Stimulated activated CD4-positive, alpha-beta T cell treated with anti-CD3 and anti-CD28 coated beads, Interleukin-1b, Interleukin-23, amount 100 ng/mL, for 4 hours (primary cell): ENCODE results near the gene ABCG1.

Source experiments
- DNase-seq, 2 donors: peaks; one replicate each; pipeline ENCODE4 v3.0.0-alpha.2; 2020; ENCODE audit warnings: low read depth in 2 of 2

Gene ABCG1

DNA sequence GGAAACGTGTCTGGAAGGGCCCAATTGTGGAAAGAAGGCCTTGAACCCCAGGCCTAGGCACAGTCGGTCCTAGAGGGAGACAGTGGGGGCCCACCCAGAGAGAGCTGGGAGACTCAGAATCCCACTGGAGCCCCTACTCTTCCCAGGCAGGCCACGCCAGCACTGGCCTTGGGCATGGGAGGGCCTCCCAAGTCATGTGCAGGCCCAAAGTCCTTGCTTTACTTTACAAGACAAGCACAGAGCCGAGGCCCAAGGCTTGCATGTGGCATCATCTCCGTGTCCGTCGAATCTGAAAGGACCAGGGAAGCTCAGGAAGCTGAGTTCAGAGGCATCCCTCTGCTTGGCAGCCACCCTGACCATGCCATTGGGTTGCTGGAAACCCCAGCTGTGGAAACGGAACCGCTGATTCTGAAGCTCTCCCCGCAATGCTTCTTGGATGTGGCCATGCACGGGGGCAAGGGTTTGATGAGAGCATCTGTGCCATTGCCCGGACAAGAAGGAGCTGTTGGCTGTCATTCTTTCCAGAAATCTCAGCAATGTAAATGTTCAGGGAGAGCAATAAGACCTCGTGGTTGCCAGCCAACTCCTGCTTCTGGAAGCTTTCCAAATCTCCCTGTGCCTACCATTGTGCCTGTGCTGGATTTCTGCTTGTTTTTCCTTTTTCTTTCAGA lies 32.8 kb downstream of the ABCG1 start:
- no peak for DNase-seq

DNA sequence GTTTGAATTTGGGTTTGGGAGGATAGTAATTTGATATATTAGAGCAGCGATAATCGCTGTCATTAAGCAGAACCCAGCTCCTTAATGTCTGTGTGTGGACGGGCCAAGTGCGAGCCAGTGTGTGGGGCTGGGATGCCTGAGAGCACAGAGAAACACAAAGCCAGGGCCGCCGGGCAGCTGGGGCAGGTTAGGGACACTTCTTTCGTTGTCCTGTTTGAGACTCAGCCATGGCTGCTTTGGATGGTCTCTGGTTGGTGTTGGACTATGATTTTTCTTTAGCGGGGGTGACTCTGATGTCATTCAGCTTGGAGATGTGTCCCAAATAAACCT lies 33.4 kb downstream of the ABCG1 start:
- no peak for DNase-seq

DNA sequence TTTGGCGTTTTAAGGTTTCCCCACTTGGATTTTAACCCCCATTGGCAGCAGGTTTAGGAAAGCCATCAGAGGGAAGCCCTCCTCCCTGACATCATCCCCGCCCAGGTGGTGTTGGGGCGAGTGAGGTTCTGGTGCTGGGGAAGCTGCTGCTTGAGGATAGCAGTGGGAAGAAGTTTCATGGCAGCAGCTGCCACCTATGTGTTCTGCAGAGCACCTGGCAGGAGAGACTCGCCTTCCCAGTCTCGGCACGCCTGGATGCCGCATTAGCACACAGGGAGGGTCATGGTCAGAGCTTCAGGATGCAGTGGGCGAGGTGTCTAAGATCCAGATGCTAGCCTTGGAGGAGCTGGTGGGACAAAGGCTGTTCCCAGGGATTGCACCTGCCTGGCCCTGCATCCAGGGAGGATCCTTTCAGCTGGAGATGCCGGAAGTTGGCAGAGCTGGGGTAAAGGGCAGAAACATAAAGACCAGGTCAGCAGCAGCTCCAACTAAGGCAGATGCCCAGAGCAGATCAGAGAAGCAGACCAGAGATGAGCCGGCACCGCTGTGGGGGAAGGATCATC lies 33.9 kb downstream of the ABCG1 start:
- DNase-seq, result no peak

DNA sequence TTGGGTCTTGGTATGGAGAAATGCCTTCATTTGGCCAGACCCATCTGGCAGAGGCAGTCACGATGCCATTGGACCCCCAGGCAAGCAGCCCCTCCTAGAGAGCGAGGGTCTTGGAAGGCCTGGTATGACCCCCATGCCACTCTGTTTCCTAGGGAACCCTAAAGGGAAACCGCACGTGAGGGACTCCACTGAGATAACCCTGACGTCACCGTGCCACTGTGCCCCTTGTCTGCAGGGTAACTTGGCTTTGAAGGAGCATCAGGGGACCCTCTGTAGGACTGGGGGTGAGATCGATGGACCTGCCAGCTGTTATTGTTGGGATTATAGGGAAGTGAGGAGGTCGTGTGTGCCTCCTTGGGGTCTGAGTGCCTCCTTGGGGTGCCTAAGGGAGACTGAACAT lies 34.5 kb downstream of the ABCG1 start:
- DNase-seq, result no peak

DNA sequence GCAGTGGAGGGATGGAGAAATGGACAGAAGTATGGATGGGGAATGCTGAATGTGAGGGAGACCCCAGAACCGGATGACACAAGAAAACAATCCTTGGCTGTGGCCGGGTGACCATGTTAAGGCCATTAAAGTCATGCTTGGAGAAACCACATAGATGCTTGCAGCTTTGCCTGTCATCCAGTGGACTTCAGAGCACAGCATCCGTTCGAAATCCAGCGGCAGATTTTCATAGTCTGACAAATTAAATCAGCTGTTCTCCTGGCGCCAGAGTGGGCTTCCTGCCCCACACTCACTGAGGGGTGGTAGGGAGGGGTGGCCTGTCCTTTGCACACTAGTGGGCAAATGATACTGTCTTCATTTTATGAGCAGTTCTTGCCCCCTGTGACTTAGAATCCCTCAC lies 35.1 kb downstream of the ABCG1 start:
- no peak for DNase-seq

DNA sequence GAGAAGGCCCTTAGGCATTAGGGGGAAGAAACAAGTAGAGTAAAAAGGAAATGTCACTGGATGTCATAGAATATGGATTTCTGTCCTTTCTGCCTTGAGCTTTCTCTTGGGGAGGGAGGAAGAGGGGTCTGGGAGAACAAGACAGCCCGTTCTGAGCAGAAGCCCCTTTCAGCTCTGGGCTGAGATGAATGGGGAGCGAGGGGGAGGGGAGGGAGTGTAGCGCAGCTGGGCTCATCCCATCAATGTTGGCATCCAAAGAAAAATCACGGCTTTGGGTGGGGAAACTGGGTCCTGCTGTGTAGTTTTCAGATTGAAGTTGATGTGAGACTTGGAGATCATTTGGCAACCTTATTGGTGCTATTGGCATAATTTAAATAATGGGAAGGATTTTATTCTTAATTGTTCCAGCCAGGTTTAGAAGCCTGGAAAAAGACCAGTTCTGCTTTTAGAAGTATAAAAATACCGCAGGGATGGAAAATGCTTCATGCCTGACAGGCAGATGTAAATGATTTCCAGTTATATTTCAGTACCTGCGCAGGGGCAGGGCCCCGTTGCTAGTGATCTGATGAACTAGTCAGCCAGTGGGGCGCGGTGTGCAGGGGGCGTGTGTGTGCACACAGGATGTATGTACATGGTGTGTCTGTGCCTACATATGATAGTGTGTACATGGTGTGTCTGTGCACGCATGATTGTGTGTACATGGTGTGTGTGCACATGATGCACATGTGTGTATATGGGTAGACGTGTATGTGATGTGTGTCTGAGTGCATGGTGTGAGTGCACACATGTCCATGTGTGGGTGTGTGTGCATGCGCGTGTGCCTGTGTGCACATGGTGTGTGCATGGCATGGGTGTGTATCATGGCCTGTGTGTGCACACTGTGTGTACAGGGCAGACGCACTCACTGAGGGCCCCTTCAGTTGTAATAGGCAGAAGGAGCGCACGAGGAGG lies 36.0 kb downstream of the ABCG1 start:
- no peak for DNase-seq

DNA sequence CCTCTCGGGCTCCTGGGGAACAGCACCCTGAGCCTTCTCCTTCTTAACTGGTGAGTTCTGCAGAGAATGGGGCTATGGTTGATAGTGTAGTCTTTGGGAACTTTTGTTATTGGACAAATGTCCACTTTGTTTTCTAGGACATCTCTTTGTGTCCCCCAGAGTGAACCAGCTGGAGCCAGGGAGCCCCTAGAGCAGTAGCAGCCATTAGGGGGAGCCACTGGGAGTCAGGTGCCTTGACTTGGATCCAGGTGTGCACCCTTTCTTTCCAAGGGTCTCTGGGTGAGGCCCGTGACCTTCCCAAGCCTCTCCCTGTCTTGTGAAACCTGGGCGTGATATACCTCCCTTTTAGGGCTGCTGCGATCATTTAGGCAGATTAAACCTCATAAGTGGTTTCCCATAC lies 36.9 kb downstream of the ABCG1 start:
- no peak for DNase-seq

DNA sequence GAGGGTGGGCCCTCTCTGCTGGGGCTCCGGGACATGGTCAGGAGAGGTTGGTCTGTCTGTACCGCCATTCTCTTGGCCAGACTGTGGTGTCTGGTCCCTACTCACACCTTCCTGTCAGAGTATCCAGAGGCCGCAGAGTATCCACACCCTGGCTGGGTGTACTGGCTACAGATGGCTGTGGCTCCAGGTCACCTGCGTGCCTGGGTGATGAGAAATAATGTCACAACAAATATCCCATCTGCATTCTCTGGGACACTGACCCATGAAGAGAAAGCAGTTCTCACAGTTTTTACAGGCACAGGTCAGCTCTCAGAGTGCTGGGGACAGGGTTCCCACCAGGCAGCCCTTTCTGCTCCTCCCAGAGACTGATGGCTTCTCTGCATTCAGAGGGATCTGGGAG lies 37.4 kb downstream of the ABCG1 start:
- DNase-seq, result no peak

DNA sequence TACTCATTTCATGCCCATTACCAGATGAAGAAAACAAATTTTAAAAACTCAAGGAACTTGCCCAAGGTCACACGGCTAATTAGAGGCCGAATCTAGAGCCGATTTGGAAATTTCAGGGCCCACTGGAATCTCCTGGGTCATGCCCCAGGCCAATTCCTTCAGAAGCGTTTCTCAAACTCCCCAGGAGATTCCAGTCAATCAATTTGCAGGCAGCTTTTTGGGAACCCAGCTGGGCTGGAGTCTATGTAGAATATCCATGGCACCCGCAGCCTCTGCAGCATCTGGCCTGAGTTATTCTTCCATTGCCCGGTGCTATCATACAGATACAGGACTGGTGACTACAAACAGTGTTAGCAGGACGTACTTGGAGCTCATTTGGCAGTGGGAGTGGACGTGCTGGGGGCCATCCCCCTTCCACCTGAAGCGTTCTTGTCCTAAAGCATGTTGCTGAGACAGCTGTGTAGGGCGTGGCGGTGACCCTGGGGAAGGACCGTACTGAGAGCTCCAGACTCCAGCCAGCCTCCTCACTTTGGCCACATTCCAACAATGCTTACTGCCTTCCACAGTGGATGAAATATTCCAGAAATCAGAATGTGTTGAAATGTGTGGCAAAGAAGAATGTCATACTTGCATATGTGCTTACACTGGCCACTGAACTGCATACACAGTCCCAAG lies 38.3 kb downstream of the ABCG1 start:
- DNase-seq, result no peak

DNA sequence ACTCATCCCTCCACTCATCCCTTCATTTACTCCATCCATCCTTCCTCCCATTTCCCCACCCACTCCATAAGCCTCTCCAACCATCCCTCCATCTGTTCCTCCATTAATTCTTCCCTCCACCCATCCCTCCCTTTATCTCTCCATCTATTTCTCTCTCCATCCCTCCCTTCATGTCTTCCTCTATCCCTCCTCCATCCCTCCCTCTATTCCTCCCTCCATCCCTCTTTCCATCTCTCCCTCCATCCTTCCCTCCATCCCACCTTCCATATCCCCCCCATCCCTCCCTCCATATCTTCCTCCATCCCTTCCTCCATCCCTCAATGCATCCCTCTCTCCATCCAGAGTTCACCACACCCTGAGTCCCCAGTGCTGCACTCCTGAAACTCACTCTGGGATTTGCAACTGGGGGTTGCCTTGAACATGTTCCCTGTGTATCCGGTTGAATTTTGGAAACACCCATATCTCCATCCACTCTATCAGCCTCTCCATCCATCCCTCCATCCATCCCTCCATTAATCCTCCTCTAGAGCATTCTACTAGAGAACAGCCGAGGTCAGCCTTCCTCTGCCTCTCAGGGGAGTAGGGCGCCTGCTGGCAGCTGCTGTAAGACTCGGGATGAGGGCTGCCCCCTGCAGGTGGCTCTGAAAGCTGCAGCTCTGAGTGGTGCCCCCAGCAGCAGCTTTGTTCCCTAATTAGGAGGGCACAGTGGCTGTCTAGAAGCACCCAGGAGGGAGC lies 39.4 kb downstream of the ABCG1 start:
- peak; percentile 79 to 80 for DNase-seq

DNA sequence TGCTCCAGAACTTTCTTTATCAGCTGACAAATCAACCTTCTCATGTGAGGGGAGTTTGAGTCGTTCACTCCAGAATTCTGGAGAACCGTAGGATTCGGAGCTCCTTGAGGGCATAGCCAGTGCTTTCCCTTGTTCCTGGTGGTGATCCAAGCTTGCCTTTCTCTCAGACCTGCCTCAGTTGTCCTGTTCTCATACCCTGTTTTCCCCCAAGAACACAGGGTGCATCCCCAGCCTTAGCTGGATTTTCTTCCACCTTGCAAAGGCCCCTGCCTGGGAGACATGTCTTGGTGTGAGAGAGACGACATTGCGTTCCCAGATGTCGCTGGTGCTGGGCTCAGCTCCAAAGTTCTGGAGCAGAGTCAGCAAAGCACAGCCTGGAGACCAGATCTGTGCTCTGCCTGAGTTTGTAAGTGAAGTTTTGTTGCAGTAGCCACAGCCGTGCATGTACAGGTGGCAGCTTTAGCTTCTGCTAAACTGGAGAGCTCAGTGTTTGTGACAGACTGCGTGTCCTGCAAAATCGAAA lies 40.0 kb downstream of the ABCG1 start:
- no peak for DNase-seq

DNA sequence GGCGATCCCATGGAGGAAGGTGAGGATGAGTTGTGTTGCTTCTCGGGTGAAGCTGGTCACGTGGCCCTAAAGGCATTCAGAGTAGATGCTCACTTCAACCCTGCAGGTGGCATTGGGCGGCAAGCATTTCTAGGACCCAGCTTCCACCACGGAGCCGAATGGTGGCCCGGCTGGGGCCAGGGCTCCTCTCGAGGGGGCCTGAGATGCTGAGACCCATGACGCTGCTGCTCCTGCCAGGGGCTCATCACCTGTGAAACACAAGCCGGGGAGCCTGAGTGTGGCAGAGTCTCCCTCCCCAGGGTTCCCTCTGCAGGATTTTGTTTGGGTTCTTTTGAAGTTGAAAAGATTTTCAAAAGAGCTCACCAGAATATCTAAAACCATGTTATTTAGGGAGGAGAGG lies 41.2 kb downstream of the ABCG1 start:
- DNase-seq, result no peak

DNA sequence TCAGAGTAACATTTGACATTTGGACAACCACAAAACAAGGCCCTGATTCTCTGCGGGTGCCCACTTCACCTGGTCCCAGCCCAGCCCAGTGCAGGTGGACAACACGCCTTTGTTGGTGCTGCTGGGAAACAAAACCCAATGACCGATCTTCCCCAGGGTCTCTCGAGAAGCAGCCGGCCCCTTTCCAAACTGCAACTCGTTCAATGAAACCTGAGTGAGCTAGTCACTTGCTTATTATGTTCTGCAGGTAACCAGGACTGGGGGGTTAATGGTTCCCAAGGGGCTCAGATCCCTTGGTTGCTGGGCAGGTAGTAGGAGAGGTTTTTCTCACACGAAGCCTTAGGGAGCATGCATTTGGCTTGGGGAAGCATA lies 42.9 kb downstream of the ABCG1 start:
- no peak for DNase-seq

DNA sequence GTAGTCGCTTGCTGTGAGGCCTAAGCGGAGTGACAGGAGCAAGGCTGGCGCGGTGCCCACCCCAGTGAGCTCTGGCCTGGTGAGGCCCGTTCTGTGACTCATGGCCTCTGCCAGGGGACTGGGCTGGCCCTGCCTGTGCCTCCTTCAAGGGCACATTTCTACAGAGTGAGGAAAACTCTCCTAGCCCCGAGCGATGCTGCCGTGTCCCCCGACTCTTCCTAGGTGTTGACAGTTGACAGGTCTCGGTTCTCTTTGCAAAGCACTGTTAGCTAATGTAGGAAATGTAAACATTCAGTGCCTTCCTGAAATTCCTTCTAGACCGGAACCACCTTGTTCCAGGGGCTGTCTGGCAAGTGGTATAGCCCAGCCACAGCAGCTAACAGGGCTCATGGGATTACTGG lies 43.9 kb downstream of the ABCG1 start:
- no peak for DNase-seq

DNA sequence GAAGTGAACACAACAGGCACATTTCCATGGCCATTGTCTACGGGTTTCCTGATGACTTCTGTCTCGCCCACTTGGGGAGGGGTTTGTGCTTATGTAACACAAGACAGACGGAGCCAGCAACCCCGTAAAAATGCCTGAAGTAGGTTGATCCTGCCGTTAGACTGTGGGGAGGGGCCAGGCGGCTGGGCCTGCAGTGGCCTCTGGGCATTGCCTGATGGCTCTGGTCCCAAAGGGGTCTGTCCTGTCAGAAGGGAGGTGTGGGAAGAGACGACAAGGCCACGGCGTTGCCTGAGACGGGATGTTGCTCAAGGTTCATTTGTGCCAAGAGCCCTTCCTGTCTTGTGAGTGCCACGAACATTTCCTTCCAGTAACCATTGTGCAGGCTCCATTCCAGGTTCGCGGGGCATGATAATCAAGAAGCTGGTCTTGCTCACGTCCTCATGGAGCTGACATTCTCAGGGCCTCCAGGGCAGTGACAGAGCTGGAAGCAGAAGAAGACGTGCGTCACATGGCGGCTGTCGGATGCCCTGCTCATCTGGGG lies 44.7 kb downstream of the ABCG1 start:
- no peak for DNase-seq

DNA sequence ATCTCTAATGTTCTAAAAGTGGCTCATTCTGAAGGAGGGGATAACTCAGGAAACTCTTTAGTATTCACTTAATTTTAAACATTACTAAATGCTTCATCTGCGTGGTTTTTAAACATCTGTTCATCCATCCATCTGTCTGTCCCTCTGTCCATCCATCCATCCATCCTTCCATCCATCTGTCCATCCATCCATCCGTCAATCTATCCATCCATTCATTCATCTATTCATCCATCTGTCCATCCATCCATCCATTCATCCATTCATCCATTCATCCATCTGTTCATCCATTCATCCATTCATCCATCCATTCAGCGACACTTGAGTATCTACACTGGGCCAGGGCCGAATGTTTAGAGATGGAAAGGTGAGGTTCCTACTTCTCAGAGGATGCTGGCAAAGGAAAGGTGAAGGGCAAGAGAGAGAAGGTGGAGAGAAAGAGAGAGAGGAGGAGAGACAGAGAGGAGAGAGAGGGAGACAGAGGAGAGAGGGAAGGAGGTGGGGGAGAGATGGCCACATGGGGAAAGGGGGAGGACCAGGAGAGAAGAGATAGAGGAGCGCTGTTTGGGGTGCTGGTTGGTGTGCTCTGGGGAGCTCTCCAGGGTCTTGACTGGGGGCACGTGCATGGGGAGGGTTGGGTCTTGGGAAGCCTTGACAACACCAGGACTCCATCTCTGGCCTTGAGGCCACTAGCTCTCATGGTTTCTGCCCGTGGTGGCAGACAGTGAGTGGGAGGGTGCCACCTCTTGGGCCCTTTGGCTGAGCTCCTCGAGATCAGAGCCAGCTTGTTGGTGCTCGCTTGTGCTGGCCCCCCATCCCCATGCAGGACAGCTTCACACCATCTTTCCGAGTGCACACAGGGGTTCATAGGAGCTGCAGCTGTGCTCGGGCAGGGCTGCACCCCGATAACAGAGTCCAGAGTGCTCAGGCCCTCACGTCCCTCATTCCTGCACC lies 45.6 kb downstream of the ABCG1 start:
- no peak for DNase-seq

DNA sequence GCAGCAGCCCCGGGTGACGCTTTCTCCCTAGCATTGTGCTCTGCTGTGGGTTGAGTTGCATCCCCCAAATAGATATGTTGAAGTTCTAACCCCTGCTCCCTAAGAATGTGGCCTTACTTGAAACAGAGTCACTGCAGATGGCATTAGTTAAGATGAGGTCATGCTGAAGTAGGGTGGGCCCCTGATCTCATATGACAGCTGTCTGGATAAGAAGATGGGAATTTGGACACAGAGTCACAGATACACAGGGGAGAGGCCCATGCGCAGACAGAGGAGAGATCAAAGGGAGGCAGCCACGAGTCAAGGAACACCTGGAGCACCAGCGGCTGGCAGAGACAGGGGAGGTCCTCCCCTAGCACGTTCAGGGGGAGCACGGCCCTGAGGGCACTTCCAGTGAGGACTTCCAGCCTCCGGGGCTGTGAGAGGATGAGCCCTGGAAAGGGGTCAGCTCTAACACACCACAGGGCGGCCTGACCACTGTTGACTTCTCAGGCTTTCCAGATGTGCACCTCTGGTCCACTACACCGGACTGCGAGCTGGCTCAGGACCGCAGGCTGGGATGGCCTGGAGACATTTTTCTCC lies 46.4 kb downstream of the ABCG1 start:
- DNase-seq, result no peak

DNA sequence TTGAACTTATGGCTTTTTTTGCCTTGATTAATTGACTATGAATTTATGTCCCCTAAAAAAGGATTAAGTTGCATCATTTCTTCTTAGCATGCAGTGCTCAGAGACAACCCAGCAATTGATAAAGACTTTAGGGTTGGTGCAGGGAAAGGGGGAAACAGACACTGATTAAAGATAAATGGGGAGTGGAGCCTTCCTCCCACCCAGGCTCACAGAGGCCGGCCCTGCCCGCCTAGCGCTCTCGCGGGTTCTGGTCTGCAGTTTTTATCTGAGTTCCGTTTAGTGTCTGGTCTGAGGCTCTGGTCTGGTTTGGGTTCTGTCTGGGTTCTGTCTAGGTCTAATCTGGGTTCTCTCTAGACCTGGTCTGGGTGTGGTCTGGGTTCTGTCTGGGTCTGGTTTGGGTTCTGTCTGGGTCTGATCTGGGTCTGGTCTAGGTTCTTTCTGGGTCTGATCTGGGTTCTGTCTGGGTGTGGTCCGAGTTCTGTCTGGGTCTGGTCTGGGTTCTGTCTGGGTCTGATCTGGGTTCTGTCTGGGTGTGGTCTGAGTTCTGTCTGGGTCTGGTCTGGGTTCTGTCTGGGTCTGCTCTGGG lies 48.1 kb downstream of the ABCG1 start:
- no peak for DNase-seq

DNA sequence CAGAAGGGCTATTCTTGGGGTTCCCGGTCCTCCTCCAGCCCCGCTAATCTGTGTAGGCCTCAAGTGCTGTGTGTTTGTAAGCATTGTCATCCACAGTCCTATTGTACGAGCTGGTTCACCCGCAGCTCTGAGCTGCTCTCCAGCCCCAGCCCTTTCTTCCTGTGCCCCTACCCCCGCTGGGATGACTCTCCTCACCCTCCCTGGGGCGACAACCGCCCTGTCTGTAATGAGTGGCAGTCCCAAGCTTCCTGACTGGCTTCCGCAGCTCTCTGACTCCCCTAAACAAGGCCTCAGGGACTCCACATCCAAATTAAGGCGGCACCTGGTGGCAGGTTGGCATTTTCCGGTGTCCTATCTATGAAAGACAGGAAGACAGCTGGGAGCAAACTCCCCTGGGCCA lies 50.4 kb downstream of the ABCG1 start:
- DNase-seq, result no peak
